IMR-90 (cell line): ENCODE data around the gene CACNA1F. TPM values are rescaled to one million over a fixed set of nuclear protein-coding genes. Genes with fewer than 3 reads are reported as not detected.

Experiments
- ATAC-seq: fragments of 200-7000 bp; cut with Tn5 transposase; 2 replicates; pipeline ENCODE4 v1.9.1; 2020; ENCODE audit warnings: low read depth, mild to moderate bottlenecking, moderate library complexity
- BruUV-seq: library from RNA; stranded (reverse); fragments of 400-500 nt; replicated peaks from 2 replicates; lab custom pipeline; 2021; lab: Mats Ljungman, UMichigan
- CTCF ChIA-PET: fragments of 300-600 bp; formaldehyde crosslinking; extraction: SDS; loops from one replicate; lab custom pipeline; 2021; ENCODE audit warnings: antibody characterized with exemption; lab: Yijun Ruan, JAX
- POLR2A ChIA-PET: fragments of 300-600 bp; sonication (Branson Sonifier 250); formaldehyde crosslinking; loops from one replicate; lab custom pipeline; 2022; ENCODE audit warnings: antibody characterized with exemption; ENCODE audit not compliant: unreplicated experiment; lab: Charles Lee
- DNase-seq: peaks from one replicate; pipeline ENCODE4 v3.0.0; 2013
- H2AFZ ChIP-seq: replicated peaks from 2 replicates; pipeline ENCODE3; 2013; ENCODE audit warnings: low read length, mild to moderate bottlenecking; ENCODE audit not compliant: poor library complexity
- H2AK5ac ChIP-seq: 2 replicates; pipeline ENCODE4 v1.6.1; 2013; ENCODE audit warnings: low read depth, low read length, inconsistent platforms
- H2AK9ac ChIP-seq: replicated peaks from 2 replicates; pipeline ENCODE3; 2013; ENCODE audit warnings: mild to moderate bottlenecking, low read depth, low read length, moderate library complexity; ENCODE audit not compliant: poor library complexity
- H2BK120ac ChIP-seq: 2 replicates; pipeline ENCODE4 v1.6.1; 2013; ENCODE audit warnings: low read depth, low read length, inconsistent platforms
- H2BK15ac ChIP-seq: 3 replicates; pipeline ENCODE4 v1.6.1; 2013; ENCODE audit warnings: low read depth, low read length, inconsistent platforms
- H2BK20ac ChIP-seq: 2 replicates; pipeline ENCODE4 v1.6.1; 2013; ENCODE audit warnings: low read depth, mild to moderate bottlenecking, inconsistent platforms, low read length, moderate library complexity
- H2BK5ac ChIP-seq: 2 replicates; pipeline ENCODE4 v1.6.1; 2013; ENCODE audit warnings: mild to moderate bottlenecking, low read depth, low read length, inconsistent platforms; ENCODE audit not compliant: poor library complexity, severe bottlenecking
- H3K14ac ChIP-seq: replicated peaks from 2 replicates; pipeline ENCODE4 v1.6.1; 2013; ENCODE audit warnings: low read depth, low read length, inconsistent platforms
- H3K18ac ChIP-seq: 2 replicates; pipeline ENCODE4 v1.6.1; 2013; ENCODE audit warnings: low read depth, low read length, control low read depth
- H3K23ac ChIP-seq: 2 replicates; pipeline ENCODE4 v1.6.1; 2013; ENCODE audit warnings: low read depth, low read length, inconsistent platforms
- H3K27ac ChIP-seq: 2 replicates; pipeline ENCODE4 v1.5.1; 2013; ENCODE audit warnings: mild to moderate bottlenecking, control low read depth, low read length; ENCODE audit not compliant: insufficient read depth
- H3K27me3 ChIP-seq: 2 replicates; pipeline ENCODE4 v1.6.1; 2013; ENCODE audit warnings: low read length; ENCODE audit not compliant: control insufficient read depth, insufficient read depth
- H3K36me3 ChIP-seq: 2 replicates; pipeline ENCODE4 v1.6.1; 2013; ENCODE audit warnings: low read length, mixed read lengths; ENCODE audit not compliant: control insufficient read depth, insufficient read depth
- H3K4ac ChIP-seq: 2 replicates; pipeline ENCODE4 v1.6.1; 2013; ENCODE audit warnings: low read depth, low read length, inconsistent platforms
- H3K4me1 ChIP-seq: 2 replicates; pipeline ENCODE4 v1.6.1; 2013; ENCODE audit warnings: low read length, mixed read lengths; ENCODE audit not compliant: control insufficient read depth, insufficient read depth
- H3K4me2 ChIP-seq: 2 replicates; pipeline ENCODE4 v1.6.1; 2013; ENCODE audit warnings: low read depth, mild to moderate bottlenecking, control low read depth, low read length, moderate library complexity
- H3K4me3 ChIP-seq: 2 replicates; pipeline ENCODE4 v1.5.1; 2013; ENCODE audit warnings: low read depth, mild to moderate bottlenecking, control low read depth, low read length, moderate library complexity; ENCODE audit not compliant: insufficient read depth
- H3K56ac ChIP-seq: 2 replicates; pipeline ENCODE4 v1.6.1; 2013; ENCODE audit warnings: low read length, inconsistent platforms; ENCODE audit not compliant: insufficient read depth; ENCODE audit errors: extremely low read depth
- H3K79me1 ChIP-seq, 2 experiments: 2 replicates each; pipeline ENCODE4 v1.6.1; 2013; ENCODE audit warnings: low read length in 2 of 2, inconsistent platforms in 1 of 2, low read depth in 1 of 2
- H3K9ac ChIP-seq: 2 replicates; pipeline ENCODE4 v1.6.1; 2013; ENCODE audit warnings: low read depth, low read length, control low read depth
- H3K9me1 ChIP-seq: 2 replicates; pipeline ENCODE4 v1.6.1; 2013; ENCODE audit warnings: low read length, inconsistent platforms; ENCODE audit not compliant: insufficient read depth
- H3K9me3 ChIP-seq: 2 replicates; pipeline ENCODE4 v1.6.1; 2013; ENCODE audit warnings: low read length; ENCODE audit not compliant: control insufficient read depth, insufficient read depth
- H4K20me1 ChIP-seq: 2 replicates; pipeline ENCODE4 v1.6.1; 2013; ENCODE audit warnings: low read length, inconsistent platforms; ENCODE audit not compliant: insufficient read depth
- H4K5ac ChIP-seq: 2 replicates; pipeline ENCODE4 v1.6.1; 2013; ENCODE audit warnings: mild to moderate bottlenecking, low read depth, low read length, control low read depth
- H4K8ac ChIP-seq, 2 experiments: 2 replicates each; pipeline ENCODE4 v1.6.1; 2013; ENCODE audit warnings: low read depth in 2 of 2, low read length in 2 of 2, control low read depth in 1 of 2, inconsistent platforms in 1 of 2
- H4K91ac ChIP-seq: 2 replicates; pipeline ENCODE4 v1.6.1; 2013; ENCODE audit warnings: low read depth, low read length, inconsistent platforms; ENCODE audit not compliant: insufficient read depth
- BHLHE40 ChIP-seq: fragments of 150-350 bp; IDR thresholded peaks from 2 replicates; pipeline ENCODE4 v1.6.1; 2016; ENCODE audit warnings: mild to moderate bottlenecking, low read depth, low read length
- CHD1 ChIP-seq: IDR thresholded peaks from 2 replicates; pipeline ENCODE4 v1.6.1; 2012; ENCODE audit warnings: low read depth, low read length, improper control_type of control experiment
- CTCF ChIP-seq: conservative IDR thresholded peaks from 2 replicates; pipeline ENCODE4 v1.5.1; 2012; ENCODE audit warnings: mild to moderate bottlenecking, low read depth, low read length, improper control_type of control experiment
- ELK1 ChIP-seq: fragments of 150-350 bp; IDR thresholded peaks from 2 replicates; pipeline ENCODE4 v1.6.1; 2016; ENCODE audit warnings: low read depth, mild to moderate bottlenecking, low read length, moderate library complexity, borderline replicate concordance
- MAZ ChIP-seq: IDR thresholded peaks from 2 replicates; pipeline ENCODE4 v1.6.1; 2012; ENCODE audit warnings: low read depth, mild to moderate bottlenecking, low read length, improper control_type of control experiment, moderate library complexity, borderline replicate concordance
- NFE2L2 ChIP-seq: fragments of 150-350 bp; IDR thresholded peaks from 2 replicates; pipeline ENCODE4 v1.6.1; 2016; ENCODE audit warnings: low read depth, mild to moderate bottlenecking, low read length
- RAD21 ChIP-seq: IDR thresholded peaks from 2 replicates; pipeline ENCODE4 v1.6.1; 2012; ENCODE audit warnings: low read length, improper control_type of control experiment
- RCOR1 ChIP-seq: IDR thresholded peaks from 2 replicates; pipeline ENCODE4 v1.6.1; 2012; ENCODE audit warnings: mild to moderate bottlenecking, low read length, improper control_type of control experiment; ENCODE audit not compliant: insufficient replicate concordance
- WGBS, 2 experiments: methylation state at CpG; one replicate each; pipeline versions ENCODE4 v1.1.5 to v1.1.7; 2013; ENCODE audit warnings: missing lambda C conversion rate in 2 of 2; ENCODE audit not compliant: insufficient read length in 1 of 2; ENCODE audit errors: extremely low coverage in 2 of 2; 5-methylcytosine and 5-hydroxymethylcytosine counted together
- dilution Hi-C: fragments of 300-500 bp; cut with HindIII; formaldehyde crosslinking; loops from one replicate; pipeline ENCODE4 v1.14.3; 2018; ENCODE audit warnings: low sequenced_read_pairs; ENCODE audit not compliant: unreplicated experiment
- in situ Hi-C: fragments of 300-500 bp; cut with MboI; formaldehyde crosslinking; loops from 3 replicates; pipeline ENCODE4 v1.14.3; 2019; ENCODE audit warnings: low sequenced_read_pairs, inconsistent platforms, mixed read lengths
- intact Hi-C: fragments of 100-400 bp; cut with micrococcal nuclease; formaldehyde crosslinking; loops from 2 replicates; pipeline ENCODE4 v1.10.0; 2022
- polyA plus RNA-seq, 3 experiments: library from polyadenylated mRNA; depleted of rRNA; stranded (reverse); fragments of >200 nt; gene quantifications; 2 replicates each; pipeline ENCODE4 v1.2.3, GENCODE V29; 2012; ENCODE audit warnings: low replicate concordance in 1 of 3
- total RNA-seq: library from RNA; depleted of rRNA; stranded (reverse); fragments of >200 nt; gene quantifications from 2 replicates; pipeline ENCODE4 v1.2.3, GENCODE V29; 2012

Gene CACNA1F
- total and polyA plus RNA-seq, 2 of the 4 experiments (the other 2 are of a cell fraction): not detected

GRCh38 chrX:49254639-49255038 is 21.5 kb upstream of the CACNA1F start:
- no peak overlapping the region for H3K14ac ChIP-seq
- DNase-seq (no peak), ATAC-seq (no peak)
- H4K20me1 ChIP-seq: no peaks in the 10 kb centered on the region
- no peak overlapping the region for H3K9ac ChIP-seq
- dilution Hi-C loops (no loop called here), in situ Hi-C loops (no loop called here), intact Hi-C loops (no loop called here)
- WGBS, 2 experiments: 67% methylated on average over 1 of the region's 7 CpGs; no CpG with 5 or more reads in 1 of the 2 experiments
- H3K18ac ChIP-seq: no peak overlapping the region
- no peak overlapping the region for H2AFZ ChIP-seq
- no peak overlapping the region for H3K23ac ChIP-seq
- H3K27me3 ChIP-seq: peaks cover 1% of the 10 kb centered on the region; the same call in 1 of the 2 replicates
- H2BK5ac ChIP-seq: no peak overlapping the region
- no peak overlapping the region for H4K91ac ChIP-seq
- CTCF ChIA-PET: no interaction called here
- peaks cover 1% of the 10 kb centered on the region; the same call in 1 of the 2 replicates for H3K36me3 ChIP-seq
- no peak overlapping the region for H3K4me3 ChIP-seq
- POLR2A ChIA-PET: no interaction called here
- H2BK20ac ChIP-seq: no peak overlapping the region
- no peak for TF ChIP-seq CHD1
- no peak for TF ChIP-seq RCOR1
- no peak for TF ChIP-seq ELK1
- no peak for TF ChIP-seq MAZ
- TF ChIP-seq RAD21: no peak
- no peak for TF ChIP-seq BHLHE40
- TF ChIP-seq NFE2L2: no peak
- no peak for TF ChIP-seq CTCF
- no peak overlapping the region for H3K56ac ChIP-seq
- no peak overlapping the region for H2AK5ac ChIP-seq
- H3K27ac ChIP-seq: no peak overlapping the region
- H3K4me2 ChIP-seq: no peak overlapping the region
- no peak overlapping the region for H2AK9ac ChIP-seq
- no peaks in the 10 kb centered on the region for H3K4me1 ChIP-seq
- no peaks in the 10 kb centered on the region for H3K79me1 ChIP-seq
- no peaks in the 10 kb centered on the region for H3K9me1 ChIP-seq
- no peak overlapping the region for H2BK120ac ChIP-seq
- no peak overlapping the region for H4K5ac ChIP-seq
- BruUV-seq: no TSS peak
- no peak overlapping the region for H4K8ac ChIP-seq
- no peak overlapping the region for H3K4ac ChIP-seq
- H2BK15ac ChIP-seq: no peak overlapping the region
- peaks cover 1% of the 10 kb centered on the region; the same call in 1 of the 2 replicates for H3K9me3 ChIP-seq
